ENCODE results near the gene ST7. TPM values are rescaled to one million over a fixed set of nuclear protein-coding genes. Genes with fewer than 3 reads are reported as not detected.
A peak's percentile ranks its signal among the peaks of the same experiment; 100 is the strongest.

The ST7 gene
- total RNA-seq, 1 experiment from 2014 or later = 97.3 TPM

DNA sequence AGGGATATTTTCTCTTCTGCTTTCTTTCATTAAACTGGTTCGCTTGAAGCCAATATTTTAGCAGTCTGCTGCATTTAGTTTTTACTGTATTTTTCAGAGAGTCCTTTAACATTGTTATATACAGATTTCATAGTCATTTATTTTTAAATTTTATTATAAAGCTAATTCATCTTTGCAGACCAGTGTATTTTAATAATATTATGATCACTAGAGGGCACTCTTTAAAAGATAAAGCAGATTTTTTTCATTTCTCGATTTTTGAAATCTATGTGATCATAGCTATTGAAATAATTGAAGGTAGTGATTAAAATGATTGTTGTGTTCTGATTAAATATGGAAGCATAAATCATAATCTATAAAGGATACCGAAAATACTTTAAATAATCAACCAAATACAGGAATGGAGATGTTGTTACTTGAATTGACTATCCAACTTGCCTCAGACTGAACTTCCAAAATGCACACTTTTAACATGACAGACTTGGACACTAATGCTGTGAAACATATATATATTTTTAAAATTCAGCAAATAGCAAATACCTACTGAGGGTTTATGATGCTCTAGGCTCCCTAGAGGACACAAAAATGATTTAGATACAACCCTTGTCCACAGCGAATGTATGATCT, 35.2 kb downstream of the ST7 start:
- DNase-seq (ENCODE audit: low read depth, low spot score) = peak; percentile 53
- in situ Hi-C loops (cut with HindIII; ENCODE audit: low pct_unique_long_range_greater_than_20kb, low sequenced_read_pairs) = no loop called here

DNA sequence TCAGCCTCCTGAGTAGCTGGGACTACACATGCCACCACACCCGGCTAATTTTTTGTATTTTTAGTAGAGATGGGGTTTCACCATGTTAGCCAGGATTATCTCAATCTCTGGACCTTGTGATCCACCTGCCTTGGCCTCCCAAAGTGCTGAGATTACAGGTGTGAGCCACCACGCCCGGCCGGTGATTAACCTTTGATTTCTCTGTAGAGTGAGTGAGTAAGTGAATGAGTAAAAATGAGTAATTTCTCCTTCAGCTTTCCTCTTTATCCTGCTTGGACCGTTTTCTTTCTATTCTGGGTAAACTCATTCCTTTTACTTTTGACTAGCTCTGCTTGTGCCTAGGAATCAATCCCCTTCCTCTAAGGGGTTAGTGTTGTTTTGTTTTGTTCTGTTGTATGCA, 36.8 kb downstream of the ST7 start:
- in situ Hi-C loops (cut with HindIII; ENCODE audit: low pct_unique_long_range_greater_than_20kb, low sequenced_read_pairs) = loop anchor here (10.0 kb wide), 1 partner anchor 65 kb away; no protein-coding TSS in a partner anchor
- no peak for DNase-seq (ENCODE audit: low read depth, low spot score)

DNA sequence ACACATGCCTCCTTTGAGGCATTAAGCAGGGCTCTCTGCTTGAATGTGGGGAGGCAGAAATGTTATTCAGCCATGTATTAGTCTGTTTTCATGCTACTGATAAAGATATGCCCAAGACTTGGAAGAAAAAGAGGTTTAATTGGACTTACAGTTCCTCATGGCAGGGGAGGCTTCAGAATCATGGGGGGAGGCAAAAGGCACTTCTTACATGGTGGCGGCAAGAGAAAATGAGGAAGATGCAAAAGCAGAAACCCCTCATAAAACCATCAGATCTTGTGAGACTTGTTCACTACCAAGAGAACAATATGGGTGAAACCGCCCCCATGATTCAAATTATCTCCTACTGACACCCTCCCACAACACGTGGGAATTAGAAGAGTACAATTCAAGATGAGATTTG, 37.9 kb downstream of the ST7 start:
- no peak for DNase-seq (ENCODE audit: low read depth, low spot score)
- in situ Hi-C loops (cut with HindIII; ENCODE audit: low pct_unique_long_range_greater_than_20kb, low sequenced_read_pairs) = loop anchor here (10.0 kb wide), 1 partner anchor 66 kb away; no protein-coding TSS in a partner anchor

DNA sequence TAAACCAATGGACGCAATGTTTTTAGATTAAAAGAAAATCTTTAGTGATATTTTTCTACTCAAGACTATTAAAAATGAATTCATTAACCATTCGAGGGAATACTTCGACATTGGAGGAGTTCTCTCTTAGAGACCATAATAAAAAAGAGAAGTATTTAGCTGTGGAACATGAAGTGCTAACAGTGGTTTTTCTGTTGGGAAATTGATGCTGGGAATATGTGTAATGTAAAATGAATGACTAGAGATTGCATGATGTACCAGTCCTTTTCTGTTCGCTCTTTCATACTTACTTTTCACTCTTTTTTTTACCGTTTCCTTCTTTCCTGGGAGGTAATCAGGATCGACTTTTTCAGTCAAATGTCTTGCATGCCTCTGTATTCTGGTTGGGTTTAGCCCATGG, 41.3 kb downstream of the ST7 start:
- in situ Hi-C loops (cut with HindIII; ENCODE audit: low pct_unique_long_range_greater_than_20kb, low sequenced_read_pairs) = loop anchor here (10.0 kb wide), 1 partner anchor 70 kb away; no protein-coding TSS in a partner anchor
- DNase-seq (ENCODE audit: low read depth, low spot score) = no peak

DNA sequence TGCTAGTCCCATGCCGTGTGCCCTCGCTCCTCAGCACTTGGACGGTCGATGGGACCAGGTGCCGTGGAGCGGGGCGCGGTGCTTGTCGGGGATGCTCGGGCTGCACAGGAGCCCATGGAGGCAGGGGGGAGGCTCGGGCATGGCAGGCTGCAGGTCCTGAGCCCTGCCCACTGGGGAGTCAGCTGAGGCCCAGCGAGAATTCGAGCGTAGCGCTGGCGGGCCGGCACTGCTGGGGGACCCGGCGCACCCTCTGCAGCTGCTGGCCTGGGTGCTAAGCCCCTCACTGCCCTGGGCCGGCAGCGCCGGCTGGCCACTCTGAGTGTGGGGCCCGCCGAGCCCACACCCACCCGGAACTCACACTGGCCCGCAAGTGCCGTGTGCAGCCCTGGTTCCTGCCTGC, 44.7 kb downstream of the ST7 start:
- in situ Hi-C loops (cut with HindIII; ENCODE audit: low pct_unique_long_range_greater_than_20kb, low sequenced_read_pairs) = loop anchor here (10.0 kb wide), 1 partner anchor 73 kb away; no protein-coding TSS in a partner anchor
- no peak for DNase-seq (ENCODE audit: low read depth, low spot score)

DNA sequence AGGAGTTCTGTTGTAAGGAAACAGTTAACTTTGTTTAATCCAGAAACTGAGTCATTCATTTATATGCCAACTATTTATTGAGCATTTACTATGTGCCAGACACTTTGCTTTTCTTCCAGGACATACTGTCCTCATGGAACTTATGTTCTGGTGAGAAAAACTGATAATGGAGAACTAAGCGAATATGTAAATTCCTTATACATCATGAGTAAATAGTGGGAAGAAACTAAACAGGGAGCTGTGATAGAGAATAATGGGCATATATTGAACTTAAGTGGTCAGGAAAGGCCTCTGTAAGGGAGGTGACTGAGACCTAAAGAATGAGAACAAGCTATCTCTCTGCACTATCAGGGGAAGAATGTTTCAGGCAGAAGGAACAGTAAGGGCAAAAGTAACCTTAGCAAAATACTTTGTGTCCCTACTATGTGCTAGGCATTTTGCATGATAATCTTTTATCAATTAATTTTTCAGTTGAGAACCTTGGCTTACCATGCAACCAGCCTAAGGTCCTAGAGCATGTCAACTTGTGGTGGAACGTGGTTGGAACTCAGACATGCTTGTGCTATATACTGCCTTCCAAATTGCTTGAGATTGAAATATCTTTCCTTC, 45.4 kb downstream of the ST7 start:
- in situ Hi-C loops (cut with HindIII; ENCODE audit: low pct_unique_long_range_greater_than_20kb, low sequenced_read_pairs) = loop anchor here (10.0 kb wide), 1 partner anchor 74 kb away; no protein-coding TSS in a partner anchor

DNA sequence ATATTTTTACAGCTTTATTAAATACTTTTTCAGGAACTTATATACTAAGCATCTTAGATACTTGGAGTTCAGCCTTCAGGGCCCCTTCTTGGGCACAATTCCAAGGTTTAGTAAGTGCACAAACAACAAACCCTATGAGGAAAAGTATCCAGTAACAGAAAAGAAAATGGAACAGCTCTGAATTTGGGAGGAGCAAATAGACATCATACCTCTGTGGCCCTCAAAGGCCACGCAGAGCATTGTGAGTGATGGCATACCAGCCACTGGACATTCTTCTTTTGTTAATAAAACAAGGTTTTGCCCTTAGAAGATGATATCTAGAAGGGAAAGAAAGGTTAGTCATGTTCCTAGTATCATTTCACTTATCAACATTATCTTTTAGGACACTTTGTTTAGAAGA, 46.0 kb downstream of the ST7 start:
- in situ Hi-C loops (cut with HindIII; ENCODE audit: low pct_unique_long_range_greater_than_20kb, low sequenced_read_pairs) = loop anchor here (10.0 kb wide), 1 partner anchor 75 kb away; no protein-coding TSS in a partner anchor

More for the DNA sequence above, 45.4 kb downstream of the ST7 start:
- no peak for DNase-seq (ENCODE audit: low read depth, low spot score)

DNA sequence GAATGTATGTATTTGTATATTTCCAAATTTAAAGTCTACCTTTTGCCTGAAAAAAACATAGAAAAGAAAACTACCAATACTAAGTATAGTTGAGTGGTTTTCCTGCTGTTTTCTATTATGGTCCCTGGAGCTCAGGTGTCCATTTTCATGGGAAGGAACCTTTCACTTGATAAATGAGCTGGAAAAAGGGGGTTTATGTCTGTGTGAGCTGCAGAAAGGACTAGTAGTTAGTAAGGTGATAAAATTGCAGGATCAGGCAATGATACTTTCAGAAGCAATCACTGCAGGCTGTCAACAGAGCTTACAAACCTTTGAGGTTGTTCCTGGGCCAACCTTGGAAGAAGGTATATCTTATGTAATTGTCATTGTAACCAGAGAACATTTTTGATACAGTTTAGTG, 48.0 kb downstream of the ST7 start:
- DNase-seq (ENCODE audit: low read depth, low spot score) = no peak
- in situ Hi-C loops (cut with HindIII; ENCODE audit: low pct_unique_long_range_greater_than_20kb, low sequenced_read_pairs) = no loop called here

More for the DNA sequence above, 46.0 kb downstream of the ST7 start:
- no peak for DNase-seq (ENCODE audit: low read depth, low spot score)

DNA sequence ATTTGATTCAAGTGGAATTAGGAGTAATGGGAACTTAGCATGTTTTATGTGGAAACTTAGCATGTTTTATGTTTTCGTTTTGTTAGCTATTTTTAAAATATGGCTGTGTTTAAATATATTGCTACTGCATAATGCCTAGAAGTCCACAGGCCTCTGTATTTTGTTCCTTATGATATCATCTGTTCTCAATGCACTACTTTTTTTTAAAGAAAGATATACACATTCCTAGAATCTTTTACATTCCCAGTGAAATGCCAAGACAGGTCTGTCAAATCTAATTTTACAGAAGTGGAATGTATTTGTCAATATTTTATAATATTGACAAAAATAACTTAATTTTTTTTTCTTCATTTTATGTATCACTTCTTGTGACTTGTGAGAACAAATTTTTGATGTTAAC, 51.6 kb downstream of the ST7 start:
- in situ Hi-C loops (cut with HindIII; ENCODE audit: low pct_unique_long_range_greater_than_20kb, low sequenced_read_pairs) = no loop called here
- no peak for DNase-seq (ENCODE audit: low read depth, low spot score)

DNA sequence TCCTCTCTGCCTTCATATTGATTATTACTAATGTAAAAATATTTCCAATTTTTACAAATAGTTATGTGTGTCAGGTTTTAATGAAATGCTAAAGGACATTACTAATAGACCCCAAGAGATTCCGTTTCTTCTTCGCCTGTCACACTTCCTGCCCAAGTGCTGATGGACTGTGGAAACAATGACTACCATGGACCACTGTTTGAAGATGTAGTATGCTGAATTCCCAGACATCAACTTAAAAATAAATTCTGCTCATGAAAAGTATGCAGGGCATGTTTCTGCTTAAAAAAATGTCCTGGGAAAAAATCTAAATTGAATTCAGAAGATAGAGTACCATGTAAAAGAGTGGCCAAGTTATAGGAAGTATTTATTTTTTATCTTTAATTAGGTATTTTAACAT, 52.1 kb downstream of the ST7 start:
- no peak for DNase-seq (ENCODE audit: low read depth, low spot score)
- in situ Hi-C loops (cut with HindIII; ENCODE audit: low pct_unique_long_range_greater_than_20kb, low sequenced_read_pairs) = no loop called here

DNA sequence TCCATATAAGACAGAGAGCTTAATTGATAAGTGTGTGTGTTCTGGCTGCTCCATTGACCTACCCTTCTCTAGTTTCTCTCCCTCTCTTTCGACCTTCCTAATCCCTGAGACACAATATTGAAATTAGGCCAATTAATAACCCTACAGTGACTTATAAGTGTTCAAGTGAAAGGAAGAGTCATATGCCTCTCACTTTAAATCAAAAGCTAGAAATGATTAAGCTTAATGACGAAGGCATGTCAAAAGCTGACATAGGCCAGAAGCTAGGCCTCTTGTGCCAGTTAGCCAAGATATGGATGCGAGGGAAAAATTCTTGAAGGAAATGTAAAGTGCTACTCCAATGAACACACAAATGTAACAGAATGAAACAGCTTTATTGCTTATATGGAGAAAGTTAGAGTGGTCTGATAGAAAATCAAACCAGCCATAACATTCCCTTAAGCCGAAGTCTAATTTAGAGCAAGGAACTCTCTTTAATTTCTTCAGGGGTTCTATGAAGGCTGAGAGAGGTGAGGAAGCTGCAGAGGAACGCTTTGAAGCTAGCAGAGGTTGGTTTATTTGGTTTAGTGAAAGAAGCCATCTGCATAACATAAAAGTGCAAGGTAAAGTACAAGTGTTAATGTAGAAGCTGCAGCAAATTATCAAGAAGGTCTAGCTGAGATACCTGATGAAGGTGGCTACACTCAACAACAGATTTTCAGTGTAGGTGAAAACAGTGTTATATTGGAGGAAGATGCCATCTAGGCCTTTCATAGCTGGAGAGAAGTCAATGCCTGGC, 53.8 kb downstream of the ST7 start:
- DNase-seq (ENCODE audit: low read depth, low spot score) = no peak
- in situ Hi-C loops (cut with HindIII; ENCODE audit: low pct_unique_long_range_greater_than_20kb, low sequenced_read_pairs) = no loop called here

DNA sequence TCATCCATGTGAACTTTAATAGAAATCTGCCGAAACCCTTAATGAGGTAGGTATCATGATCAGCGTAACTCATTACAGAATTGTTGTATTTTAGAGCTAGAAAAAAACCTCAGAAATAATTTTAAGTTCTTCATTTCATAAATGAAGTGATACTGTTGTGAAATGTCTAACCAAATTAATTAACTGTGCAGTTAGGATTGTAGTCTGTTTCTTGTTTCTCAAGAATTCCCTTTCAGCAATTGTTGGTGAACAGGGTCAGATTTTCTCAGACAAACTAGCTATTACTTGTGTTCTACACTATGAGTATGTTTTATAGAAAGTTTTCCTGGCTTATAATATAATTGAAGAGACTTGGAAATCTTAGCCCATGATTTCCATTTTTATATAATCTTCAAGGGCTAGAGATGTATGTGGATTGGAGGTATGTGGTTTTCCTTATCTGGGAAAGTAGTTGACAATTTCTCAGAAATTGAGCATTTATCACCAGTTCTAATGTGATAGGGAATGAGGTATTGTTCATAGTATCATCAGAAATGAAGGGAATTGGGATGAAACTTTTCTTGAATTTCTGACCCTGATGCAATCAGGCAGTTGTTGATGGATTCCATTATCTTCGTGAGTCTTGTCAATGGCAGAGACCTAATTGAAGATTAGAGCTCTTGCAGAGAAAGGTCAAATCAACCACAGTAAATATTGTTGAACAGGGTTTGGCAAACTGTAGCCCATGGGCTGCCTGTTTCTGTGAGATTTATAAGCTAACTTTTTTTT, 55.0 kb downstream of the ST7 start:
- no peak for DNase-seq (ENCODE audit: low read depth, low spot score)
- in situ Hi-C loops (cut with HindIII; ENCODE audit: low pct_unique_long_range_greater_than_20kb, low sequenced_read_pairs) = no loop called here

DNA sequence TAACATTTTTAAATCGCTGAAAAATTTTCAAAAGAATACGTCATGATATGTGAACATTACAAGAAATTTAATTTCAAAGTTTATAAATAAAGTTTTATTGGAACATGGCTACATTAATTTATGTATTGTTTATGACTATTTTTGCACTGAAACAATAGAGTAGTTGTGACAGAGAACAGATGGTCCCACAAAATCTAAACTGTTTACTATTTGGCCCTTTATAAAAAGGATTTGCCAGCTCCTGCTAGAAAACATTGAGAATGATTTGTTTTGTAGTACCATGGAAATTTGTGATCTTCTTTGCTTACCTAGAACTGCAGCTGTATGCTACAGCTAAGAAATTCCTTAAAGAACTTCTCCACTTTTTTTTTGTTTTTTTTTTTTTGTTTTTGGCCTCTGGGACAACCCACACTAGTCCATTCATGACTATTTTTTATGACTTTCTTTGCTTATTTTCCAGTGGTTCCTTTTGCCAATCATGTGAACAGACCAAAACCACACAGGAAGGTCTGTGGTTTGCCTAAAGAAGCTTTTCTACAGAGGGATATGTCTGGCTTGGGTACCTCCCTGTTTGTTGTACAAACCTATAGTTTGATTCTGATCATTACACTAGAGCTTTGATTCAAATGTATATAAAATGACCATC, 55.7 kb downstream of the ST7 start:
- DNase-seq (ENCODE audit: low read depth, low spot score) = peak; percentile 99
- in situ Hi-C loops (cut with HindIII; ENCODE audit: low pct_unique_long_range_greater_than_20kb, low sequenced_read_pairs) = no loop called here

DNA sequence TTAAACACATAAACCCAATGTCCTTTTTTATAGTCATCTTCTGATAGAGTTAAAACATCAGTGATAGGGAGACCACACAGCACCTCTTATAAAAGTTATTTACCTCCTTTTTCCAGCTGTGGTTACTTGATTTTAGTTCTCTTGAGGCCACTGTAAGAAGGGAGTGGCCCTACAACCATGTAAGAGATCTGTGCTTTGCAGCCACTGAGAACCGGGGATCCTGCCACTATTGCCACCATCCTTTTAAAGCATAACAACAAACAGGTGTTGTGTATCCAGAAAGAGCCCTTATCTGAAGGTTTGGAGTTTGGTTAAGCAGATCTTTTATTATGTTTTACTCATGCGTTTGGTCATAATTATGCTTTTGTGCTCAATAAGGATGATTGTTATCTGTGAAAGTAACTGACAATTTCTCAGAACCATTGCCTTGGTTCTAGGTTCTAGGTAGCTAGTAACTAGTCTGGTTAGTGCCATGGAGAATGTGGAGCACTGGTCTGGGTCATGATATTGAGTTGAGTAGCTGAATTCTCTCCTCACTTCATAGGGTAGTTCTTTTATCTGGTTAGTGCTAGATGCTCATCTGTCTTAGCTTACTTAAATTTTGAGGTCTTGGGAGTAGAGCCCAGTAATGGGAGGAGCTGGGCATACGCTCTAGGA, 56.5 kb downstream of the ST7 start:
- in situ Hi-C loops (cut with HindIII; ENCODE audit: low pct_unique_long_range_greater_than_20kb, low sequenced_read_pairs) = no loop called here
- no peak for DNase-seq (ENCODE audit: low read depth, low spot score)

DNA sequence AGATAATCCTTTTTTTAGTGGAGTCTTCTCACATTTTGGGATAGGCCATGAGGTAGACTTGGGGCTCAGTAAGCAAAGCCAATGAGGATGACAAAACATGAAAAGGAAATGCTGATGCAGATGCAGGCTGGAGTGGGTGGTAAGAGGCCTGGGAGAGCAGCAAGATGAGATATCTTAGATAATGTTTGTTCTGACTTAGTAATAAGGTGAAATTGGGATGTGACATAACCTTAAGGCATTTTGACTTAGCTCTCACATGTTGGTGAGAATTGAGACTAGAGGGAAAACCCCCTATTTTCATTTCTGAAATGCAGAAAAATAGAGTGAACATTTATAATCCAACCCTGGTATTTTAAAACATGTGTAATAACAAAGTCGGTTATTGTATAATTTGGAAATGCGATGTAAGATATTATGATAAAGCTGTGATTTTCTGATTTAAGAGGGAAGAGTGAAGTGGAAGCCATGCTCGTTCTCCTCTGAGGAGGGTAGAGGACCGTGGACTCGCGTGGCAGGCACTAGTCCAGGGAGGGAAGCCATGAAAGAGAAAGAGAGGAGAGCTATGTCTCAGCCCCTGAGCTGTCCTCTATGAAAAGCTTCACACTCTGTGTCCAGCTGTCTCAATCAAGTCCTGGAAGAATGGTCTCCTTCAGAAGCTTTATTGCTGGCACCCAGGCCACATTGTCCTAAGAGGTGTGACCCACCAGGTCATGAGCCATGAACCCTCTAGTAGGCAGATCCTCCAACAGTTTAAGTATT, 57.3 kb downstream of the ST7 start:
- in situ Hi-C loops (cut with HindIII; ENCODE audit: low pct_unique_long_range_greater_than_20kb, low sequenced_read_pairs) = no loop called here
- DNase-seq (ENCODE audit: low read depth, low spot score) = no peak

Data from SK-MEL-5 (cell line).